ENCODE measurements around the gene ARHGAP24. TPM values are rescaled to one million over a fixed set of nuclear protein-coding genes. Genes with fewer than 3 reads are reported as not detected.

The ARHGAP24 gene
- total RNA-seq, 3 donors from 2014 or later: 5.2 to 11.6 (median 6.7) TPM

DNA sequence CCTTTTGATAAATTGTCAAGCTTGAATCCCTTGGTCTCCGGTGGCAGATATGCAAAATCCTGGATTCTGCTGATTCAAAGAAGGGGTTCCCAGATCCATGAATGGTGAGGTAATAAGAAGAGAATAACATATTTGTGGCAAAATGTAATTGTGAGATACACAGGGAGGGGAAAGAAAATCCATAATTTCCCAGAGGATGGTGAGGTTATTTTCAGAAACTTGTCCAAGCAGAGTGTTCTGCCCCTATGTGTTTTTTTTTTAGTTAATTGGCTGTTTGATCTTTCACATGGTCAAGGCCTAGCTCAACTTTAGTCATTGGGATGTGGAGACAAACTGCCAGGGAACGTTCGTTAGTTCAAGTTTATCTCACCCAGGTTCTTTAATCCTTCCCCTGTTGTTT lies 476.1 kb downstream of the ARHGAP24 start:
- H3K36me3 ChIP-seq (ENCODE audit: low read depth): no peaks in the 10 kb centered on the region
- no peaks in the 10 kb centered on the region for H3K4me1 ChIP-seq (ENCODE audit: low read depth)
- intact Hi-C loops (cut with DNase I, micrococcal nuclease): no loop called here
- H3K4me3 ChIP-seq: no peak overlapping the region
- no peak for DNase-seq
- H3K9me3 ChIP-seq: no peaks in the 10 kb centered on the region
- no peak for ATAC-seq
- TF ChIP-seq CTCF (IDR thresholded peaks at IDR 0.05): no peak

DNA sequence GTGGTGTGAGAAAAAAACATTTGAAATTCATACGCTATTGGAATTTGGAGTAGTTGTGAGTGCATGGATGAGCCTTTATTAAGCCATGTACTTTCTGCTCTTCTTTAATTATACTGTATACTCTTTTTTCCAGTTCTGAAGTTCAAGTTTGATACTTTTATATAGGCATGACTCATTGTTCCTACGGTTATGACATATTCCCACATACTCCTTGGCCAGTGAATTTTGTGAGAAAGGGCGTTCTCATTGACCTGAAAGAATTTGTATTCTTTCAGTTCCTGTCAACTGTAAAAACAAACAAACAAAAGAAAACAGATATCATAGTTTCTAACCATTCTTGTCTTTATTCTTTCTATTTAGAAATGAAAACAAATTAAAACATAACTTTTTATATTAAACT lies 477.6 kb downstream of the ARHGAP24 start:
- TF ChIP-seq CTCF (IDR thresholded peaks at IDR 0.05): no peak
- ATAC-seq: peak; percentile 62

GRCh38 chr4:85952972-85953650 lies 478.2 kb downstream of the ARHGAP24 start:
- no peak for TF ChIP-seq CTCF (IDR thresholded peaks at IDR 0.05)
- no peak for DNase-seq
- Histone ChIP-seq H3K4me1 (ENCODE audit: low read depth) (no peaks in the 10 kb centered on the region), H3K9me3 (no peaks in the 10 kb centered on the region), H3K36me3 (ENCODE audit: low read depth) (no peaks in the 10 kb centered on the region), H3K4me3 (no peak overlapping the region)
- no peak for ATAC-seq
- intact Hi-C loops (cut with DNase I, micrococcal nuclease): no loop called here

More for the DNA sequence above, 477.6 kb downstream of the ARHGAP24 start:
- H3K36me3 ChIP-seq (ENCODE audit: low read depth): no peaks in the 10 kb centered on the region
- DNase-seq: no peak
- no peak overlapping the region for H3K4me3 ChIP-seq
- intact Hi-C loops (cut with DNase I, micrococcal nuclease): no loop called here
- no peaks in the 10 kb centered on the region for H3K4me1 ChIP-seq (ENCODE audit: low read depth)
- H3K9me3 ChIP-seq: no peaks in the 10 kb centered on the region

DNA sequence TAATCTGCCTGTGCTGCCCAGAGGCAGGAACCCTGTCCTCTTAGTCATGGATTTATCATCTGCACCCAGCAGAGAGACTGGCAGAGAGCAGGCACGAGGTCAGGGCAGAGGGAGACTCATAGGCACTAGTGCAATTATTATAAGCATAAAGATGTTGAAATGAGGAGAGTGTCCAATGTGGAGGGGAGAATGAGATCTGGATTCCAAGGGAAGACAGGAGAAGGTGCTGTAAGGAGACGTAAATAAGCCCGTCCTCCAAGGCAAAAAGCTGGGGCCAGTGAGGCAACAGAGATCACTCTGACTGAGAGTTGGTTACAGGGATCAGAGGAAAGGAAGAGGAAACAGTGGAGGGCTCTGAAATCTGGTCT lies 478.7 kb downstream of the ARHGAP24 start:
- intact Hi-C loops (cut with DNase I, micrococcal nuclease): no loop called here
- TF ChIP-seq CTCF (IDR thresholded peaks at IDR 0.05): no peak
- DNase-seq (no peak), ATAC-seq (peak; percentile 59)
- no peak overlapping the region for H3K4me3 ChIP-seq
- no peaks in the 10 kb centered on the region for H3K4me1 ChIP-seq (ENCODE audit: low read depth)
- H3K36me3 ChIP-seq (ENCODE audit: low read depth): no peaks in the 10 kb centered on the region
- no peaks in the 10 kb centered on the region for H3K9me3 ChIP-seq

- TF ChIP-seq CTCF (IDR thresholded peaks at IDR 0.05): no peak
- no peak for DNase-seq
- Histone ChIP-seq H3K4me1 (ENCODE audit: low read depth) (no peaks in the 10 kb centered on the region), H3K9me3 (no peaks in the 10 kb centered on the region), H3K4me3 (no peak overlapping the region), H3K36me3 (ENCODE audit: low read depth) (no peaks in the 10 kb centered on the region)
- ATAC-seq: no peak
- intact Hi-C loops (cut with DNase I, micrococcal nuclease): no loop called here
Observed at GRCh38 chr4:85955620-85956292, 480.8 kb downstream of the ARHGAP24 start.
